SW480 (cell line): ENCODE measurements around the gene TRPM3.

Experiments used
- DNase-seq: peaks from one replicate; pipeline ENCODE4 v3.0.0-alpha.2; 2016; ENCODE audit warnings: low spot score

The TRPM3 gene

DNA sequence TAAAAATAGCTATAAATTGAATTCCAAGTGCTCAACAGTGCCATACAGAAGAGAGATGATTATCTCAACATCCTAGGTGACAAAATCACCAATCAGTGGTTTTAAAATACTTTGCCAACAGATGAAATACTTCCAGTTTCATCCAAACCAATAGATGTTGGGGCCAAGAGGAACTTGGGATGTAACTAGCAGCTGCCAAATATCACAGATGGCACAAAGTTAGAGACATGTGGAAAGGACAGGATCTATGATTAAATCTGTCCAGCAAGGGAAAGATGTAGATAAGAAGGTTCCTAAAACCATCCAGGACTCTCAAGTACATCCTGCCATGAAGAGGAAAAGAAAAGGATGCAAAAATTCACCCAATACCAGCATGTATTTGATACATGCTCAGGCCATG is 23.8 kb downstream of the TRPM3 start:
- no peak for DNase-seq

- peak; percentile 49 for DNase-seq
Measured at GRCh38 chr9:71096421-71097108, 24.9 kb downstream of the TRPM3 start.

GRCh38 chr9:71094708-71095251 is 26.6 kb downstream of the TRPM3 start:
- DNase-seq, result no peak

GRCh38 chr9:71090896-71091295 is 30.5 kb downstream of the TRPM3 start:
- no peak for DNase-seq

GRCh38 chr9:71079451-71079850 is 42.0 kb downstream of the TRPM3 start:
- DNase-seq, result peak; percentile 69

DNA sequence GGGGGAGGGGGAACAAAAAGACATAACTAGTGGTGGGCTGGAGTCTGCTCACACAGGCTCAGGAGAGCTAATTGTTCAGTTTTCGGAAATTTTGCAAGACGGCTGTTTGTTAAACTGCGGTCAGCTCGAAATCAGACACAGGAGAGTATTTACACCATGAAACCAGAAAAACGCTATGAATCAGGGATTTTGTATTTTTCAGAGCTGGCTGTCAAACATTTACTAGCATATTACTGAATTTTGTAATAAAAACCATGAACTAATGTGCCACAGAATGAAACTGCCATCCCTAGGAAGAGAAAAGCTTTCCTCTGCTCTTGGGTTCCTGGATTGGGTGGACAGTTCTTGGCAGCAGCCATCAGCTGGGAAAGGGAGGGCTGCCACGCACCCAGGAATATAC is 45.3 kb downstream of the TRPM3 start:
- DNase-seq, result no peak

DNA sequence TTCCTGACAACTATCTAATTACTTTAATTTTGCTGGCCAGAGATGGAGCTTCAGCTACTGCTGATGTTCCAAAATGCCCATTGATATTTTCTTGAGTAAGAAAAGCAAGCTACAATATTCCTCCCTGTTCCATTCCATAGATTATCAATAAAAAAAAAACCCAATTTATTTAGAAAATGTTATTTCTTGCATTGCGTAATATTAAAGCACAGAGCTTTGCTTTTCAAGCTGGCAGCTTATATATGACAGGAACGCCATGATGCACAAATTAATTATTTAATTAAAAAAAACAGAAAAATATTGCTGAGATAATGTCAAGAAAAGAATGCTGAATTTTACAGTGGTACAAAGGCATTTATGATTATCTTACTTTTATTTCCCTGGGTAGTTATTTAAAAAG is 47.9 kb downstream of the TRPM3 start:
- DNase-seq, result no peak

DNA sequence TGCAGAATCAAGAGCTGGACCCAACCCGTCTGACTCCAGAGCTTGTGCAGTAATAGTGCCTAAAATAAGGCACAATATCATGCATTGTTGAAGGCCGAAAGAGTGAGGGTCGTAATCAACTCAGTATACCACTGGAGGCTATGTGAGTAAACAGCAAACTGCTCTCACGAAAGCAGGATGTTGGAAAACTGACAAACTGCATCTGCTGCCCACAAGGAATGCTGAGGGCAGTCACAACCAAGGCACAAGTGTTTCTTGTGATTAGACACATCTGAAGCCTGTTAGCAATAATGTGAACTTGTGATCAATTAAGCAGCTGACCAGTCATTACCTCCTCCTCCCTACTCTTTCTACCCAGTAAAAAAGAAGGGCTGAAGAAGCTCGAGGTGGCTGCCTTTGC is 48.8 kb downstream of the TRPM3 start:
- no peak for DNase-seq

DNA sequence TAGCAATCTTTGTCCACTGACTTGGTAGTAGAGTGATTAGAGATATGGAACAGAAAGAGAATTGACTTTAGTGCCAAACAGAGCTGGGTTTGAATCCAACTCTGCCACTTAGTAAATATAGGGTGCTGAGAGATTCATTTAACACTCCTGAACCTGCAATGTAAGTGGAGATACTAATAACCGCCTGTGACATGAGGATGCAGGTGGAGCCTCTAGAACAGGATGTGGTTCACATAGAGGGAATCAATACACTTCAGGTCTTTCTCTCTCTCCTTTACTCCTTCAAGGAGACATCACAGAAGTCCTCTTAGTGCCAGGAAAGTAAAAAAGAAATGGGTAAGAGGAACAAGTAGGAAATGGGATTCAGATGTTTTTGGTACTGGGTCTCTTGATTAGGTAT is 49.8 kb downstream of the TRPM3 start:
- no peak for DNase-seq

DNA sequence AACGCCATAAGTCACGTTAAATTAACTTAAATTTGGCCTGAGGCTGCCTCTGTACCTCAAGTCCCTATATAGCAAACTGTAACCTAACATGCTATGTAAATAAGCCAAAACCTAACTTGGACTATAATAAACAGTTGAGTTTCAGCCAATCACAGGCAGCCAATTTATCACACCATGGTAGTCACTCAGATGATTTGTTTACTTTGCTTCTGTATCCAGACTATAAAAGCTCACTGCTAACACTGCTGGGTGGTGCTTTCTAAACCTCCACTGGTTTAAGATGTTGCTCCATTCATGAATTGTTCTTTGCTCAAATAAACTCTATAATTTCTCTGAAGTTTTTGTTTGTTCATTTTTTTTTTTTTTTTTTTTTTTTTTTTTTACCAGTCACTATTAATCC is 62.8 kb downstream of the TRPM3 start:
- no peak for DNase-seq

DNA sequence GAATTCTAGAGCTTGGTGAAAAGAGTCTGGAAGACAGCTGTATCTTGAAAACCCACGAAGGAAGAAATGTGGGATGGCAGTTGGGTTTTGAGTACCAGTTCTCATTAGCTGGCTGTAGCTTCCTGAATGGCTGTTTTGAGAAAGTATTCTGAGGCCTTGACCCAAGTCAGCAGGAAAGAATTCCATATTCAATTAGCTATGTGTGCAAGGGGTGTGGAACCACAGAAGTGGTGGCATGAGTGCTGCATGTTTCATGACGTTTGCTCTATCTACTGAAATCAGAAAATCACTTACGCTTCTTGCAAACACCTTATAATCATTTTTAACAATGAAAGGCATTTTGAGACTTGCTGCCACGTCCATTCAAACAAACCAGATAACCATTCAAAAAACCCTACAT is 69.1 kb downstream of the TRPM3 start:
- DNase-seq, result no peak

DNA sequence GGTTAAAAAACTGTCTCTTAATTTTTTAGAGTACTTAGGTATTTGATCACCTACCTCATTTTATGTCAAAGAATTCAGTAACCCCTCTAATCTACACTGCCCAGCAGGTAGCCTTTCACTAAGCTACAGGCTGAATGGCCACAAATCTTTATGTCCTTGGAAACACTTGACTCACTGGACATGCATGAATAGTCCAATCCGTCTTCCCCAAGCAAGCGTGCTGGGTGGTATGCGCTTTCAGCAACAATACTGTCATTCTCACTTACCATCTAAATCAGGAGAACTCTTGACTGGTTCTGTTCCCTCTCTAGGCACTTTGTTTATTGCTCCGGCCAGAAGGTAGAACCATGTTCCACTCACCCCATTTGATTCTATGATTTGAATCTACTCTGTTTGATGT is 73.1 kb downstream of the TRPM3 start:
- no peak for DNase-seq

DNA sequence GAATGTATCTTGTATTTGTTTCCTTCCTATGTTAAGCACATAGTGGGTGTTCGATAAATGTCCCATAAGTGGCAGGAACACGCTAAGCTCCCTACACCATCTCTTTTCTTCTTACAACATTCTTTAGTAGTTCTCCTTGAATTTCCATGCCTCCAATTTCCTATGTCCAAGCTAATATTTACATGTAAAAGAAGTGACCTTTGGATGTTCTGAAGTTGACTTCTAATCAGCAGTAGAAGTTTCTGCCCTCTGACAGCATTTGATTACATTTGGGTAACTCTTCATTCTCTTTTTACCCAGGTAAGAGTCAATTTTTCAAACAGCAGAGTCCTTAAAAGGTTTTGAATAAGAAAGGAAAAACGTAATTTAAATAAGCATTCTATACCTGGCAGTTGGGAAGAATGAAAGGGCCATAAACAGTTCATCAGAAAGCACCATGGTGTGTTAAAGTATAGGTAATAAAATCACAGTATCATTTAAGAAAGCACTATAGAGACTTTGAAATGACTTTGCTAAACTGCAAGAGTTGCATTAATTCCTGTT is 78.9 kb downstream of the TRPM3 start:
- DNase-seq, result no peak

GRCh38 chr9:71037521-71037920 is 83.9 kb downstream of the TRPM3 start:
- DNase-seq, result no peak

DNA sequence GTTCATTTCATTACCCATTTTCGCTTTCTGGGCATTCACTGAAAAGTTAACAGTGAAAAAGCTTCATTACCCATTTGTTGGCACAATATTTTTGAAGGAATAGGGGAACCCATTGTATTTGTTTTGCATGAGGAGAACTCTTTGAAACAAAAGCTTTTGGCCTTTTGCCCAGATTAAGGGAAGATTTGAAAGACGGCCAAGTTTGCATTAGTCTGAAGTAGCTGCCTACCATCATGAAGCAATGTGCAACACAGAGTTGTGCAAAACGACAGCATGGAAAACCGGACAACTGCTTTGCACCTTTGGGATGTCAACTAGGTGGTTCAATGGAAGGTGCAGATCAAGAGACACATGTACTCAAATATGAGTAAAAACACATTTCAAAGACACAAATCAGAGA is 84.9 kb downstream of the TRPM3 start:
- DNase-seq, result no peak

DNA sequence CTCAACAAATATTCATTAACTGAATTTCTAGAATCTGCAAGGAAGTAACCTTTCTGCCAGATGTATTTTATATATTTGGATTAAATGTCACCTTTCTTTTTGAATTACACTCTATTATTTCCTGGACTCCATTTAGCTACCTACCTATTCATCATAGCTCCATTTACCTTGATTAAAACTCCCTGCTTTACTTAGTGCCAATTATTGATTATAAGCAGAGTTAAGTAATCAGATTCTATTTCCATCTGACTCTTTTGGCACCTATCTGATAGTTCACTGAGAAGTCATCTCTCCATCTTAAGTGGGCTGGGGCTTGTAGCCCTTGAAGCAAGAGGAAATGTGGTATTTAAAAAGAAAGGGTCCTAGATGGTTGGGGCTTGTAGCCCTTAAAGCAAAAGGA is 88.6 kb downstream of the TRPM3 start:
- no peak for DNase-seq

- DNase-seq, result no peak
Measured at GRCh38 chr9:71025728-71026127, 95.7 kb downstream of the TRPM3 start.

GRCh38 chr9:71025201-71025600 is 96.2 kb downstream of the TRPM3 start:
- no peak for DNase-seq

- DNase-seq, result no peak
Measured at GRCh38 chr9:71010258-71010657, 111.2 kb downstream of the TRPM3 start.

- DNase-seq, result no peak
Measured at GRCh38 chr9:71005456-71005855, 116.0 kb downstream of the TRPM3 start.

- DNase-seq, result no peak
Measured at GRCh38 chr9:71004196-71004595, 117.2 kb downstream of the TRPM3 start.

GRCh38 chr9:71003346-71003745 is 118.1 kb downstream of the TRPM3 start:
- no peak for DNase-seq

GRCh38 chr9:71001780-71002386 is 119.5 kb downstream of the TRPM3 start:
- DNase-seq, result peak; percentile 55

GRCh38 chr9:70998962-70999361 is 122.5 kb downstream of the TRPM3 start:
- no peak for DNase-seq
